Mammary epithelial cell (primary cell): ENCODE results near the gene EGR4.

Source experiments
- CTCF ChIP-seq, 2 donors: IDR thresholded peaks in 1 of 2; conservative IDR thresholded peaks in 1 of 2; 2 replicates each; pipeline ENCODE4 v1.5.1; 2011 to 2012; ENCODE audit warnings: inconsistent platforms in 2 of 2, low read length in 2 of 2, mild to moderate bottlenecking in 2 of 2, control low read depth in 1 of 2, low read depth in 1 of 2; ENCODE audit not compliant: insufficient read depth in 1 of 2; ENCODE audit errors: extremely low read depth in 1 of 2
- EZH2 ChIP-seq: IDR thresholded peaks from 2 replicates; pipeline ENCODE4 v1.6.1; 2012; ENCODE audit warnings: low read length, inconsistent platforms, borderline replicate concordance

DNA sequence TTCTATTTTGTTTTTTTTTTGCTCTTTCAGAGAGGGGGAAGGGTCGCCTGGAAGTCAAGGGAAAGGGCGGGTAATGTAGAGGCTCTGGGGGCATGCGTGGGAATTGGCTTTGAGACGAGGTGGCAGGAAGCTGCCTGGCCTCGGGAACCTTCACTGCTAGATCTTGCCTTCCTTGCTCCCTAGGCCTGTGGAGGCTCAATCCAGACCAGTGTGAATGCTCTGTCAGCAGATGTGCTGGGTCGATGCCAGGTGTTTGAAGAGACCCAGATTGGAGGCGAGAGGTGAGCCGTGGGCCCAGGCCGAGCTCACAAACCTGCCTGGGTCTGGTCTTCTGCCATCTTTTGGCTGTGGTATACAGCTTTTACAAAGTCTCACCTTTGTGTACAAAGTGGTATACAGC, 43.7 kb downstream of the EGR4 start:
- TF ChIP-seq CTCF (conservative IDR thresholded peaks at IDR 0.05 in 1 of 2, IDR thresholded peaks at IDR 0.05 in 1 of 2; ENCODE audit: extremely low read depth in 1 of 2, insufficient read depth in 1 of 2, low read depth in 1 of 2, low read length in 2 of 2) (no peak), EZH2 (no peak)
